GM12865 (cell line): ENCODE results near the gene C3orf33.

ENCODE experiments used
- DNase-seq: peaks from one replicate; pipeline ENCODE4 v3.0.0; 2010; ENCODE audit warnings: low read depth
- H3K4me3 ChIP-seq: 2 replicates; pipeline ENCODE4 v1.5.1; 2011; ENCODE audit warnings: mild to moderate bottlenecking, low read depth, low read length, control low read depth
- CTCF ChIP-seq: IDR thresholded peaks from 2 replicates; pipeline ENCODE4 v1.5.1; 2011; ENCODE audit warnings: low read length, control low read depth, low read depth, inconsistent platforms; ENCODE audit not compliant: insufficient read depth; ENCODE audit errors: missing control alignments

The C3orf33 gene

GRCh38 chr3:155757577-155757976, 48.5 kb downstream of the C3orf33 start:
- no peak overlapping the region for H3K4me3 ChIP-seq
- no peak for DNase-seq
- no peak for TF ChIP-seq CTCF

- peak; percentile 36 for DNase-seq
- TF ChIP-seq CTCF, result peak; percentile 33
- H3K4me3 ChIP-seq, result no peak overlapping the region
These were observed 52.9 kb downstream of the C3orf33 start for GRCh38 chr3:155753038-155753639.

- no peak for DNase-seq
- H3K4me3 ChIP-seq, result no peak overlapping the region
- TF ChIP-seq CTCF, result no peak
These were observed 57.3 kb downstream of the C3orf33 start for GRCh38 chr3:155748611-155749365.

- TF ChIP-seq CTCF, result no peak
- DNase-seq, result no peak
- H3K4me3 ChIP-seq, result no peak overlapping the region
These were observed 58.2 kb downstream of the C3orf33 start for GRCh38 chr3:155747946-155748290.

- TF ChIP-seq CTCF, result no peak
- no peak overlapping the region for H3K4me3 ChIP-seq
- no peak for DNase-seq
These were observed 58.7 kb downstream of the C3orf33 start for GRCh38 chr3:155747286-155747945.

- TF ChIP-seq CTCF, result no peak
- DNase-seq, result no peak
- H3K4me3 ChIP-seq, result no peak overlapping the region
These were observed 59.4 kb downstream of the C3orf33 start for GRCh38 chr3:155746703-155747102.
